HG02759 (cell line): ENCODE results near the gene TMPRSS3.
"Not testable (repeated sequence)": the region's sequence is repeated elsewhere in the genome, so short reads cannot be mapped to it uniquely, and the experiment has no call there.

Experiments used
- ATAC-seq: cut with Tn5 transposase; IDR thresholded peaks from one replicate; pipeline ENCODE4 v1.9.1; 2021; ENCODE audit warnings: mild to moderate bottlenecking, moderate library complexity; ENCODE audit not compliant: unreplicated experiment

The TMPRSS3 gene

GRCh38 chr21:42409366-42409765 lies 13.5 kb upstream of the TMPRSS3 start:
- ATAC-seq, result no peak

- not testable (repeated sequence) for ATAC-seq
These were observed 12.9 kb upstream of the TMPRSS3 start for GRCh38 chr21:42408718-42409117.

- ATAC-seq, result no peak
These were observed 11.6 kb upstream of the TMPRSS3 start for GRCh38 chr21:42407476-42407875.

- ATAC-seq, result no peak
These were observed 11.0 kb upstream of the TMPRSS3 start for GRCh38 chr21:42406866-42407265.

- ATAC-seq, result no peak
These were observed 10.4 kb upstream of the TMPRSS3 start for GRCh38 chr21:42406201-42406621.

- ATAC-seq, result no peak
These were observed 9.5 kb upstream of the TMPRSS3 start for GRCh38 chr21:42405064-42406013.

GRCh38 chr21:42404539-42404938 lies 8.7 kb upstream of the TMPRSS3 start:
- no peak for ATAC-seq

GRCh38 chr21:42403611-42404231 lies 7.9 kb upstream of the TMPRSS3 start, which contains the start of gene UBASH3A:
Gene UBASH3A, plus strand, starts transcription at chr21:42403902. Its CDS starts 44 bp downstream, at chr21:42403946.
- no peak for ATAC-seq

- no peak for ATAC-seq
These were observed 6.0 kb upstream of the TMPRSS3 start for GRCh38 chr21:42401820-42402251.

- ATAC-seq, result no peak
These were observed 5.3 kb upstream of the TMPRSS3 start for GRCh38 chr21:42401154-42401553.

GRCh38 chr21:42400525-42400924 lies 4.7 kb upstream of the TMPRSS3 start:
- no peak for ATAC-seq

- ATAC-seq, result no peak
These were observed 2.7 kb upstream of the TMPRSS3 start for GRCh38 chr21:42398436-42399028.

- no peak for ATAC-seq
These were observed 2.0 kb upstream of the TMPRSS3 start for GRCh38 chr21:42397746-42398394.

- ATAC-seq, result no peak
These were observed 1.2 kb upstream of the TMPRSS3 start for GRCh38 chr21:42396799-42397745.

GRCh38 chr21:42395302-42395701 lies 550 bp downstream of the TMPRSS3 start:
- ATAC-seq, result no peak

- no peak for ATAC-seq
These were observed 2.4 kb downstream of the TMPRSS3 start for GRCh38 chr21:42393443-42393950.

- peak; percentile 77 for ATAC-seq
These were observed 3.0 kb downstream of the TMPRSS3 start for GRCh38 chr21:42392731-42393442.

GRCh38 chr21:42391297-42391696 lies 4.6 kb downstream of the TMPRSS3 start:
- no peak for ATAC-seq

GRCh38 chr21:42390696-42391095 lies 5.2 kb downstream of the TMPRSS3 start:
- no peak for ATAC-seq
